Measurements from ENCODE around the gene TRIM65.

TRIM65 gene

GRCh38 chr17:75931062-75931461 lies 34.3 kb upstream of the TRIM65 start:
- Histone ChIP-seq H4K20me1 (ENCODE audit: insufficient read depth, low read length) (no peaks in the 10 kb centered on the region), H3K9me3 (replicated peaks; ENCODE audit: insufficient read depth, low read length) (no peaks in the 10 kb centered on the region), H3K36me3 (replicated peaks; ENCODE audit: insufficient read depth, low read length) (no peaks in the 10 kb centered on the region), H3K27me3 (replicated peaks; ENCODE audit: insufficient read depth, low read length) (no peaks in the 10 kb centered on the region), H3K27ac (ENCODE audit: low read length) (no peak overlapping the region), H2AFZ (ENCODE audit: low read length) (no peak overlapping the region), H3K9me2 (replicated peaks; ENCODE audit: insufficient read depth, low read length) (no peaks in the 10 kb centered on the region), H3K4me1 (ENCODE audit: low read length) (no peaks in the 10 kb centered on the region), H3K79me2 (ENCODE audit: low read length) (no peaks in the 10 kb centered on the region), H3K4me3 (ENCODE audit: low read length) (no peak overlapping the region), H3K9ac (ENCODE audit: low read length) (no peak overlapping the region), H3K4me2 (ENCODE audit: low read depth, low read length) (no peak overlapping the region), H3F3A (ENCODE audit: insufficient read depth, low read length) (no peaks in the 10 kb centered on the region)
- DNase-seq: no peak
- TF ChIP-seq EZH2phosphoT487 (IDR thresholded peaks at IDR 0.05; ENCODE audit: low read length): no peak
- no peak for TF ChIP-seq EZH2 (optimal IDR thresholded peaks at IDR 0.05; ENCODE audit: low read depth, low read length)
- no peak for TF ChIP-seq CTCF (IDR thresholded peaks at IDR 0.05; ENCODE audit: low read length)

- no peak overlapping the region for H3K9ac ChIP-seq (ENCODE audit: low read length)
- no peak overlapping the region for H3K27ac ChIP-seq (ENCODE audit: low read length)
- no peaks in the 10 kb centered on the region for H3K9me3 ChIP-seq (replicated peaks; ENCODE audit: insufficient read depth, low read length)
- H4K20me1 ChIP-seq (ENCODE audit: insufficient read depth, low read length): no peaks in the 10 kb centered on the region
- no peaks in the 10 kb centered on the region for H3F3A ChIP-seq (ENCODE audit: insufficient read depth, low read length)
- no peak overlapping the region for H2AFZ ChIP-seq (ENCODE audit: low read length)
- H3K36me3 ChIP-seq (replicated peaks; ENCODE audit: insufficient read depth, low read length): no peaks in the 10 kb centered on the region
- H3K4me1 ChIP-seq (ENCODE audit: low read length): no peaks in the 10 kb centered on the region
- peak; percentile 17 for DNase-seq
- H3K79me2 ChIP-seq (ENCODE audit: low read length): no peaks in the 10 kb centered on the region
- H3K9me2 ChIP-seq (replicated peaks; ENCODE audit: insufficient read depth, low read length): no peaks in the 10 kb centered on the region
- no peak overlapping the region for H3K4me2 ChIP-seq (ENCODE audit: low read depth, low read length)
- no peak overlapping the region for H3K4me3 ChIP-seq (ENCODE audit: low read length)
- no peaks in the 10 kb centered on the region for H3K27me3 ChIP-seq (replicated peaks; ENCODE audit: insufficient read depth, low read length)
- TF ChIP-seq CTCF (IDR thresholded peaks at IDR 0.05; ENCODE audit: low read length): peak; percentile 34
- no peak for TF ChIP-seq EZH2phosphoT487 (IDR thresholded peaks at IDR 0.05; ENCODE audit: low read length)
Measured at GRCh38 chr17:75927286-75927922, 30.7 kb upstream of the TRIM65 start.

- Histone ChIP-seq H3F3A (ENCODE audit: insufficient read depth, low read length) (no peaks in the 10 kb centered on the region), H3K4me2 (ENCODE audit: low read depth, low read length) (no peak overlapping the region), H3K4me1 (ENCODE audit: low read length) (no peaks in the 10 kb centered on the region), H3K9me2 (replicated peaks; ENCODE audit: insufficient read depth, low read length) (no peaks in the 10 kb centered on the region), H3K27me3 (replicated peaks; ENCODE audit: insufficient read depth, low read length) (no peaks in the 10 kb centered on the region), H3K9me3 (replicated peaks; ENCODE audit: insufficient read depth, low read length) (no peaks in the 10 kb centered on the region), H3K9ac (ENCODE audit: low read length) (no peak overlapping the region), H3K79me2 (ENCODE audit: low read length) (no peaks in the 10 kb centered on the region), H2AFZ (ENCODE audit: low read length) (no peak overlapping the region), H3K36me3 (replicated peaks; ENCODE audit: insufficient read depth, low read length) (no peaks in the 10 kb centered on the region), H3K27ac (ENCODE audit: low read length) (no peak overlapping the region), H4K20me1 (ENCODE audit: insufficient read depth, low read length) (no peaks in the 10 kb centered on the region), H3K4me3 (ENCODE audit: low read length) (no peak overlapping the region)
- TF ChIP-seq EZH2 (optimal IDR thresholded peaks at IDR 0.05; ENCODE audit: low read depth, low read length): no peak
- no peak for TF ChIP-seq CTCF (IDR thresholded peaks at IDR 0.05; ENCODE audit: low read length)
- TF ChIP-seq EZH2phosphoT487 (IDR thresholded peaks at IDR 0.05; ENCODE audit: low read length): no peak
- no peak for DNase-seq
Measured at GRCh38 chr17:75926456-75926855, 29.7 kb upstream of the TRIM65 start.
